Fibroblast of skin of abdomen (primary cell): ENCODE data around the gene FOSL1.

ENCODE experiments used
- DNase-seq: peaks from one replicate; pipeline ENCODE4 v3.0.0-alpha.2; 2013

Gene FOSL1

GRCh38 chr11:65863889-65864705, 36.1 kb downstream of the FOSL1 start:
- DNase-seq = no peak

GRCh38 chr11:65862941-65863888, 37.0 kb downstream of the FOSL1 start:
- DNase-seq = no peak

GRCh38 chr11:65862191-65862735, 37.9 kb downstream of the FOSL1 start:
- DNase-seq = no peak

- DNase-seq = no peak
These were observed 38.5 kb downstream of the FOSL1 start for GRCh38 chr11:65861533-65862183.

- DNase-seq = no peak
These were observed 39.1 kb downstream of the FOSL1 start for GRCh38 chr11:65861165-65861505.

GRCh38 chr11:65860278-65861164, 39.7 kb downstream of the FOSL1 start, which contains the start of gene MUS81:
TSS of gene MUS81 (plus strand) at chr11:65860433. CDS start at chr11:65860754, 321 bp downstream.
- DNase-seq = peak; percentile 99

- no peak for DNase-seq
These were observed 40.3 kb downstream of the FOSL1 start for GRCh38 chr11:65859812-65860277.

GRCh38 chr11:65859095-65859811, 40.9 kb downstream of the FOSL1 start:
- DNase-seq = peak; percentile 100

GRCh38 chr11:65858681-65859087, 41.5 kb downstream of the FOSL1 start:
- DNase-seq = no peak

GRCh38 chr11:65857853-65858680, 42.1 kb downstream of the FOSL1 start, which contains the start of gene CFL1:
TSS of gene CFL1 (minus strand) at chr11:65858180. CDS start at chr11:65858099, 81 bp downstream.
- peak; percentile 98 for DNase-seq

GRCh38 chr11:65857500-65857852, 42.7 kb downstream of the FOSL1 start:
- no peak for DNase-seq

- peak; percentile 52 for DNase-seq
These were observed 43.3 kb downstream of the FOSL1 start for GRCh38 chr11:65856689-65857499.

- no peak for DNase-seq
These were observed 44.2 kb downstream of the FOSL1 start for GRCh38 chr11:65855927-65856363.

GRCh38 chr11:65854852-65855837, 45.0 kb downstream of the FOSL1 start:
- no peak for DNase-seq

- DNase-seq = no peak
These were observed 46.0 kb downstream of the FOSL1 start for GRCh38 chr11:65854161-65854592.

GRCh38 chr11:65853246-65853979, 46.8 kb downstream of the FOSL1 start:
- no peak for DNase-seq
